Fibroblast of lung (primary cell): ENCODE results near the gene PRR19.

Experiments
- CTCF ChIP-seq, 2 donors: IDR thresholded peaks in 1 of 2; conservative IDR thresholded peaks in 1 of 2; 1 replicate in 1 of 2; 2 replicates in 1 of 2; pipeline ENCODE4 v1.5.1; 2011 to 2012; ENCODE audit warnings: low read length in 2 of 2, control low read depth in 1 of 2, inconsistent platforms in 1 of 2, low read depth in 1 of 2, mild to moderate bottlenecking in 1 of 2
- EZH2 ChIP-seq: IDR thresholded peaks from 2 replicates; pipeline ENCODE4 v1.5.1; 2012; ENCODE audit warnings: low read length, control low read depth, mild to moderate bottlenecking; ENCODE audit errors: missing control alignments

GRCh38 chr19:42268704-42269477, 33.0 kb upstream of the PRR19 start, which contains the start of gene CIC:
- TF ChIP-seq EZH2 (no peak), CTCF (conservative IDR thresholded peaks at IDR 0.05 in 1 of 2, IDR thresholded peaks at IDR 0.05 in 1 of 2; ENCODE audit: low read depth in 1 of 2, low read length in 2 of 2) (no peak)
